HepG2 (cell line): Measurements from ENCODE around the gene NNAT.

Source experiments
- HES4 ChIP-seq: sonication (generic); formaldehyde crosslinking; IDR thresholded peaks from 2 replicates; pipeline ENCODE4 v1.9.0; 2021; ENCODE audit warnings: mild to moderate bottlenecking, missing genetic modification reagents, borderline replicate concordance
- PTBP1 ChIP-seq: fragments of 200-400 bp; formaldehyde crosslinking; IDR thresholded peaks from 2 replicates; pipeline ENCODE4 v1.6.1; 2018; ENCODE audit warnings: low read length, low read depth; ENCODE audit not compliant: poor library complexity, severe bottlenecking
- ZNF343 ChIP-seq: sonication (generic); formaldehyde crosslinking; IDR thresholded peaks from 2 replicates; pipeline ENCODE4 v1.4.0; 2020; ENCODE audit warnings: mild to moderate bottlenecking, missing genetic modification reagents
- ZNF674 ChIP-seq: sonication (generic); formaldehyde crosslinking; IDR thresholded peaks from 2 replicates; pipeline ENCODE4 v1.5.0; 2020; ENCODE audit warnings: low read depth, mild to moderate bottlenecking, missing genetic modification reagents
- ZNF75D ChIP-seq: sonication (generic); formaldehyde crosslinking; IDR thresholded peaks from 2 replicates; pipeline ENCODE4 v1.8.1; 2023; ENCODE audit warnings: missing genetic modification reagents, mild to moderate bottlenecking, borderline replicate concordance
- TF ChIP-seq, protein P1 (sequence below), 2 experiments: sonication (generic) in 1 of 2; formaldehyde crosslinking in 1 of 2; IDR thresholded peaks; 2 replicates each; pipeline versions ENCODE4 v1.4.0 to v1.6.1; 2018 to 2020; ENCODE audit warnings: missing genetic modification reagents in 2 of 2, borderline replicate concordance in 1 of 2, low read depth in 1 of 2, mild to moderate bottlenecking in 1 of 2, missing biosample characterization in 1 of 2
- TF ChIP-seq, protein P2 (sequence below): sonication (generic); formaldehyde crosslinking; IDR thresholded peaks from 2 replicates; pipeline ENCODE4 v1.5.0; 2020; ENCODE audit warnings: mild to moderate bottlenecking, missing genetic modification reagents, moderate library complexity
- TF ChIP-seq, protein P3 (sequence below), 2 experiments: fragments of 450-650 bp in 1 of 2; sonication (generic) in 1 of 2; formaldehyde crosslinking in 1 of 2; IDR thresholded peaks; 2 replicates each; pipeline versions ENCODE4 v1.6.1 to v1.8.0; 2016 to 2022; ENCODE audit warnings: antibody characterized with exemption in 1 of 2, mild to moderate bottlenecking in 1 of 2, missing genetic modification reagents in 1 of 2
- TF ChIP-seq, protein P4 (sequence below): sonication (generic); formaldehyde crosslinking; conservative IDR thresholded peaks from 2 replicates; pipeline ENCODE4 v1.4.0; 2020; ENCODE audit warnings: missing genetic modification reagents

DNA sequence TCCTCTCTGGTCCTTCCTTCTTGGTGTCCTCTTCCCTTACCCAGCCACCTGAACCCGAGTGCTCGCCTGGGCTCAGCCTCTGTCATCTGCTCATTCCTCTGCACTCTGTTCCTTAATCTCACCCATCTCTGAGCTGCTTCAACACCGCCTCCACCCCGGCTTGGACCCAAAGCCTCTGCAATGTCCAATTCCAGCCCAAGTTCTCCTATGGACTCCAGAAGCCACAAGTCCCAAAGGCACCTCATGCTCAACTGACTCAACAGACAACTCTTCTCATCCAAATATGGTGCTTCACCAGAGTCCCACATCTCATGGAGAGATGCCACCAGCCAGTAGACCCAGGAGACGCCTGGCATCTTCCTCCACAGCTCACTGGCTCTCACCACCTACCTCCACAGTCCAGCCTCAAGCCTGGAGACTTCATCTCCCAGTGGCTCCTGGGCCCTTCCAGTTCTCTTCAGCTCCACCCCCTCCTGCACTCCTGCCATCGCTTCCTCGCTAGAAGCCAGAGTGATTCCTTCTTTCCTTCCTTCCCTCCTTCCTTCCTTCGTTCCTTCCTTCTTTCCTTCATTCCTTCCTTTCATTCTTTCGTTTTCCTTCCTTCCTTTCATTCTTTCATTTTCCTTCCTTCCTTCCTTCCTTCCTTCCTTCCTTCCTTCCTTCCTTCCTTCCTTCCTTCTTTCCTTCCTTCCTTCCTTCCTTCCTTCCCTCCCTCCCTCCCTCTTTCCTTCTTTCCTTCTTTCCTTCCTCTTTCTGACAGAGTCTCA lies 40.9 kb upstream of the NNAT start:
- TF ChIP-seq ZNF75D (no peak), ZNF343 (no peak), ZNF674 (CRISPR knock-in tag) (no peak), PTBP1 (no peak), HES4 (CRISPR knock-in tag) (no peak)
- TF ChIP-seq, protein P1, sequence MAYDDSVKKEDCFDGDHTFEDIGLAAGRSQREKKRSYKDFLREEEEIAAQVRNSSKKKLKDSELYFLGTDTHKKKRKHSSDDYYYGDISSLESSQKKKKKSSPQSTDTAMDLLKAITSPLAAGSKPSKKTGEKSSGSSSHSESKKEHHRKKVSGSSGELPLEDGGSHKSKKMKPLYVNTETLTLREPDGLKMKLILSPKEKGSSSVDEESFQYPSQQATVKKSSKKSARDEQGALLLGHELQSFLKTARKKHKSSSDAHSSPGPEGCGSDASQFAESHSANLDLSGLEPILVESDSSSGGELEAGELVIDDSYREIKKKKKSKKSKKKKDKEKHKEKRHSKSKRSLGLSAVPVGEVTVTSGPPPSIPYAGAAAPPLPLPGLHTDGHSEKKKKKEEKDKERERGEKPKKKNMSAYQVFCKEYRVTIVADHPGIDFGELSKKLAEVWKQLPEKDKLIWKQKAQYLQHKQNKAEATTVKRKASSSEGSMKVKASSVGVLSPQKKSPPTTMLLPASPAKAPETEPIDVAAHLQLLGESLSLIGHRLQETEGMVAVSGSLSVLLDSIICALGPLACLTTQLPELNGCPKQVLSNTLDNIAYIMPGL (CRISPR knock-in tag; IDR thresholded peaks at IDR 0.05; ENCODE audit: borderline replicate concordance in 1 of 2, low read depth in 1 of 2): no peak
- TF ChIP-seq, protein P2, sequence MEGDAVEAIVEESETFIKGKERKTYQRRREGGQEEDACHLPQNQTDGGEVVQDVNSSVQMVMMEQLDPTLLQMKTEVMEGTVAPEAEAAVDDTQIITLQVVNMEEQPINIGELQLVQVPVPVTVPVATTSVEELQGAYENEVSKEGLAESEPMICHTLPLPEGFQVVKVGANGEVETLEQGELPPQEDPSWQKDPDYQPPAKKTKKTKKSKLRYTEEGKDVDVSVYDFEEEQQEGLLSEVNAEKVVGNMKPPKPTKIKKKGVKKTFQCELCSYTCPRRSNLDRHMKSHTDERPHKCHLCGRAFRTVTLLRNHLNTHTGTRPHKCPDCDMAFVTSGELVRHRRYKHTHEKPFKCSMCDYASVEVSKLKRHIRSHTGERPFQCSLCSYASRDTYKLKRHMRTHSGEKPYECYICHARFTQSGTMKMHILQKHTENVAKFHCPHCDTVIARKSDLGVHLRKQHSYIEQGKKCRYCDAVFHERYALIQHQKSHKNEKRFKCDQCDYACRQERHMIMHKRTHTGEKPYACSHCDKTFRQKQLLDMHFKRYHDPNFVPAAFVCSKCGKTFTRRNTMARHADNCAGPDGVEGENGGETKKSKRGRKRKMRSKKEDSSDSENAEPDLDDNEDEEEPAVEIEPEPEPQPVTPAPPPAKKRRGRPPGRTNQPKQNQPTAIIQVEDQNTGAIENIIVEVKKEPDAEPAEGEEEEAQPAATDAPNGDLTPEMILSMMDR (CRISPR knock-in tag): no peak
- TF ChIP-seq, protein P3, sequence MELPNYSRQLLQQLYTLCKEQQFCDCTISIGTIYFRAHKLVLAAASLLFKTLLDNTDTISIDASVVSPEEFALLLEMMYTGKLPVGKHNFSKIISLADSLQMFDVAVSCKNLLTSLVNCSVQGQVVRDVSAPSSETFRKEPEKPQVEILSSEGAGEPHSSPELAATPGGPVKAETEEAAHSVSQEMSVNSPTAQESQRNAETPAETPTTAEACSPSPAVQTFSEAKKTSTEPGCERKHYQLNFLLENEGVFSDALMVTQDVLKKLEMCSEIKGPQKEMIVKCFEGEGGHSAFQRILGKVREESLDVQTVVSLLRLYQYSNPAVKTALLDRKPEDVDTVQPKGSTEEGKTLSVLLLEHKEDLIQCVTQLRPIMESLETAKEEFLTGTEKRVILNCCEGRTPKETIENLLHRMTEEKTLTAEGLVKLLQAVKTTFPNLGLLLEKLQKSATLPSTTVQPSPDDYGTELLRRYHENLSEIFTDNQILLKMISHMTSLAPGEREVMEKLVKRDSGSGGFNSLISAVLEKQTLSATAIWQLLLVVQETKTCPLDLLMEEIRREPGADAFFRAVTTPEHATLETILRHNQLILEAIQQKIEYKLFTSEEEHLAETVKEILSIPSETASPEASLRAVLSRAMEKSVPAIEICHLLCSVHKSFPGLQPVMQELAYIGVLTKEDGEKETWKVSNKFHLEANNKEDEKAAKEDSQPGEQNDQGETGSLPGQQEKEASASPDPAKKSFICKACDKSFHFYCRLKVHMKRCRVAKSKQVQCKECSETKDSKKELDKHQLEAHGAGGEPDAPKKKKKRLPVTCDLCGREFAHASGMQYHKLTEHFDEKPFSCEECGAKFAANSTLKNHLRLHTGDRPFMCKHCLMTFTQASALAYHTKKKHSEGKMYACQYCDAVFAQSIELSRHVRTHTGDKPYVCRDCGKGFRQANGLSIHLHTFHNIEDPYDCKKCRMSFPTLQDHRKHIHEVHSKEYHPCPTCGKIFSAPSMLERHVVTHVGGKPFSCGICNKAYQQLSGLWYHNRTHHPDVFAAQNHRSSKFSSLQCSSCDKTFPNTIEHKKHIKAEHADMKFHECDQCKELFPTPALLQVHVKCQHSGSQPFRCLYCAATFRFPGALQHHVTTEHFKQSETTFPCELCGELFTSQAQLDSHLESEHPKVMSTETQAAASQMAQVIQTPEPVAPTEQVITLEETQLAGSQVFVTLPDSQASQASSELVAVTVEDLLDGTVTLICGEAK (IDR thresholded peaks at IDR 0.05): no peak
- TF ChIP-seq, protein P3 (CRISPR knock-in tag; IDR thresholded peaks at IDR 0.05): no peak
- TF ChIP-seq, protein P4, sequence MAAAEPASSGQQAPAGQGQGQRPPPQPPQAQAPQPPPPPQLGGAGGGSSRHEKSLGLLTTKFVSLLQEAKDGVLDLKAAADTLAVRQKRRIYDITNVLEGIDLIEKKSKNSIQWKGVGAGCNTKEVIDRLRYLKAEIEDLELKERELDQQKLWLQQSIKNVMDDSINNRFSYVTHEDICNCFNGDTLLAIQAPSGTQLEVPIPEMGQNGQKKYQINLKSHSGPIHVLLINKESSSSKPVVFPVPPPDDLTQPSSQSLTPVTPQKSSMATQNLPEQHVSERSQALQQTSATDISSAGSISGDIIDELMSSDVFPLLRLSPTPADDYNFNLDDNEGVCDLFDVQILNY (CRISPR knock-in tag): no peak
